Measurements from ENCODE around the gene MPRIP. TPM values are rescaled to one million over a fixed set of nuclear protein-coding genes. Genes with fewer than 3 reads are reported as not detected.
A peak's percentile ranks its signal among the peaks of the same experiment; 100 is the strongest.

MPRIP gene
- total RNA-seq, 1 donor from 2014 or later, result 275 TPM

GRCh38 chr17:17062356-17062755 is 20.1 kb downstream of the MPRIP start:
- H3K4me3 Mint-ChIP-seq, result no peak overlapping the region
- DNase-seq (ENCODE audit: extremely low spot score, unreplicated experiment), result no peak
- H3K36me3 Mint-ChIP-seq, result peaks cover 28% of the 10 kb centered on the region
- no peak overlapping the region for H3K27ac Mint-ChIP-seq
- peaks cover 36% of the 10 kb centered on the region for H3K4me1 Mint-ChIP-seq (ENCODE audit: unreplicated experiment)
- H3K27me3 Mint-ChIP-seq, result no peaks in the 10 kb centered on the region
- H3K9me3 Mint-ChIP-seq, result no peaks in the 10 kb centered on the region
- TF ChIP-seq CTCF (conservative IDR thresholded peaks at IDR 0.05), result no peak

DNA sequence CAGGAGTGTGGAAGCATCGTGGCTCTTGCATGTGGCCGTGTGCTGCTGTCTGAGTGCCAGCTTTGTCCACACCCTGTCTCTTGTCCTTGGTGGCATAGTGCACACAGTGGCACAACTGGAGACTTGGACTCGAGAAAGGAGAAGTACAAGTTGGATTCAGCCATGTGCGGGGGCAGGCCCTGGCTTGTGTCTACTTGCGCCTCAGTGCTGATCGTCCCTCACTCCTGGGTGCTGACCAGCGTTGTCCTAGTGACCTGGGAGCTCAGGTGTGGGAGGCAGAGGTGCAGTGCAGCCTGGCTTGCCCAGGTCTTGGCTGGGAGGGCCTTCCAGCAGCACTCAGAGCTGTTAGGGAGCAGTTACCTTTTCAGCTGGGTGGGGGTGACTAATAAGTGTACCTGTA is 20.6 kb downstream of the MPRIP start:
- Mint-ChIP-seq H3K27ac (no peak overlapping the region), H3K27me3 (no peaks in the 10 kb centered on the region), H3K9me3 (no peaks in the 10 kb centered on the region), H3K36me3 (peaks cover 28% of the 10 kb centered on the region), H3K4me1 (ENCODE audit: unreplicated experiment) (peaks cover 37% of the 10 kb centered on the region), H3K4me3 (no peak overlapping the region)
- DNase-seq (ENCODE audit: extremely low spot score, unreplicated experiment), result no peak
- TF ChIP-seq CTCF (conservative IDR thresholded peaks at IDR 0.05), result no peak

DNA sequence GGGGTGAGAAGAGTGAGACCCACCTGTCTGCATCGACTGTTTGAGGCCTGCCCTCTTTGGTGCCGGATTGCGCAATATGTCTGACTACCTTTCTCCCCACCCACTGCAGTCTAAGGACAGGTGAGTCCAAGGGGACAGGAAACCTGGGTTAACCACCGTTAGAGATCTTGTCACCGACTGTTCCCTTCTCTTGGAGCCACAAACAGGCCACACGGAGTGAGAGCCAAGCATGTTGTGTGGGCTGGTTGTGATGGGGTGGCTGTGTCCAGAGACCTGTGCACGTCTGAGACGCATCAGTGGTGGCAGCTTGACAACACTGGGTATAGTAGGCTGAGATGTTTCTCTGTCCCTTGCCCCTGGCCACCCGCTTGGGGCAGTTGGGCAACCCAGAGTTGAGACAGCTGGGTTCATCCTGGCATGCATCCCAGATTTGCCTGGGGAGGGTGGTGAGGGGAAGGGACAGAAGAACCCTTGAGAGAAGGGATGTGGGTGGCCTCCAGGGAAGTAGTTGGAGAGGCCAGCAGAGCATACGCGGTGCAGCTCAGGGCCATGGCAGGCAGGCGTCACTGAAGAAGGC is 21.4 kb downstream of the MPRIP start:
- TF ChIP-seq CTCF (conservative IDR thresholded peaks at IDR 0.05), result no peak
- Mint-ChIP-seq H3K4me1 (ENCODE audit: unreplicated experiment) (peaks cover 35% of the 10 kb centered on the region), H3K27me3 (no peaks in the 10 kb centered on the region), H3K4me3 (no peak overlapping the region), H3K36me3 (peaks cover 26% of the 10 kb centered on the region), H3K27ac (peak overlapping the region; percentile 49), H3K9me3 (no peaks in the 10 kb centered on the region)
- DNase-seq (ENCODE audit: extremely low spot score, unreplicated experiment), result no peak

GRCh38 chr17:17064322-17064721 is 22.1 kb downstream of the MPRIP start:
- no peaks in the 10 kb centered on the region for H3K27me3 Mint-ChIP-seq
- no peak overlapping the region for H3K27ac Mint-ChIP-seq
- peaks cover 30% of the 10 kb centered on the region for H3K36me3 Mint-ChIP-seq
- no peak for DNase-seq (ENCODE audit: extremely low spot score, unreplicated experiment)
- H3K4me1 Mint-ChIP-seq (ENCODE audit: unreplicated experiment), result peaks cover 33% of the 10 kb centered on the region
- no peak overlapping the region for H3K4me3 Mint-ChIP-seq
- H3K9me3 Mint-ChIP-seq, result no peaks in the 10 kb centered on the region
- TF ChIP-seq CTCF (conservative IDR thresholded peaks at IDR 0.05), result no peak

DNA sequence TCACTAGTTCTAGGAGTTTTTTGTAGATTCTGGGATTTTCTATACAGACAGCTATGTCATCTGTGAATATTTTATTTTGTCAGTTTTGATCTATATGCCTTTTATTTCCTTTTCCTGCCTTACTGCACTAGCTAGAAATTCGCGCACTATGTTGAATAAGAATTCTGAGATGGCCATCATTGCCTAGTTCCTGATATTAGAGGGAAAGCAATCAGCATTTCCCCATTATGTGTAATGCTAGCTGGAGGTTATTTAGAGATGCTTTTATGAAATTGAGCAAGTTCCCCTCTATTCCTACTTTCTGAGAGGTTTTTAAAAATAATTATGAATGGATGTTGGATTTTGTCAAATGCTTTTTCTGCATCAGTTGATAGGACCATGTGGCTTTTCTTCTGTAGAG is 23.8 kb downstream of the MPRIP start:
- no peak overlapping the region for H3K4me3 Mint-ChIP-seq
- no peak for DNase-seq (ENCODE audit: extremely low spot score, unreplicated experiment)
- peaks cover 32% of the 10 kb centered on the region for H3K4me1 Mint-ChIP-seq (ENCODE audit: unreplicated experiment)
- H3K9me3 Mint-ChIP-seq, result peaks cover 6% of the 10 kb centered on the region
- no peaks in the 10 kb centered on the region for H3K27me3 Mint-ChIP-seq
- TF ChIP-seq CTCF (conservative IDR thresholded peaks at IDR 0.05), result no peak
- H3K36me3 Mint-ChIP-seq, result peaks cover 44% of the 10 kb centered on the region
- no peak overlapping the region for H3K27ac Mint-ChIP-seq

- DNase-seq (ENCODE audit: extremely low spot score, unreplicated experiment), result no peak
- H3K27me3 Mint-ChIP-seq, result no peaks in the 10 kb centered on the region
- TF ChIP-seq CTCF (conservative IDR thresholded peaks at IDR 0.05), result no peak
- H3K9me3 Mint-ChIP-seq, result peaks cover 6% of the 10 kb centered on the region
- peaks cover 33% of the 10 kb centered on the region for H3K4me1 Mint-ChIP-seq (ENCODE audit: unreplicated experiment)
- peak overlapping the region; percentile 48 for H3K27ac Mint-ChIP-seq
- peaks cover 44% of the 10 kb centered on the region for H3K36me3 Mint-ChIP-seq
- H3K4me3 Mint-ChIP-seq, result no peak overlapping the region
Observed at GRCh38 chr17:17067257-17067656, 25.0 kb downstream of the MPRIP start.

Data from type B pancreatic cell (in vitro differentiated cells).